Measurements from ENCODE around the gene FCRL6. TPM values are rescaled to one million over a fixed set of nuclear protein-coding genes. Genes with fewer than 3 reads are reported as not detected.
A peak's percentile ranks its signal among the peaks of the same experiment; 100 is the strongest.

The FCRL6 gene
- total RNA-seq, 4 donors from 2014 or later = 0.39 to 2.2 (median 1.4) TPM

- Histone ChIP-seq H3K4me3 (no peak overlapping the region), H3K27ac (no peak overlapping the region), H3K9me3 (no peaks in the 10 kb centered on the region), H3K27me3 (no peaks in the 10 kb centered on the region), H3K36me3 (peaks cover 0 to 10% (median 0%) of the 10 kb centered on the region in 3 donors), H3K4me1 (peaks cover 0 to 2% (median 0%) of the 10 kb centered on the region in 4 donors)
- no peak for TF ChIP-seq CTCF (IDR thresholded peaks at IDR 0.05)
- no peak for TF ChIP-seq POLR2A (IDR thresholded peaks at IDR 0.05)
- no peak for TF ChIP-seq EP300 (IDR thresholded peaks at IDR 0.05)
- no peak for DNase-seq (ENCODE audit: low spot score in 2 of 2)
- WGBS, 2 donors = 42 to 51% methylated on average over 3 of the region's 3 CpGs
Measured at GRCh38 chr1:159786966-159787365, 15.2 kb upstream of the FCRL6 start.

- peaks cover 0 to 3% (median 0%) of the 10 kb centered on the region in 4 donors for H3K4me1 ChIP-seq
- no peak for DNase-seq (ENCODE audit: low spot score in 2 of 2)
- WGBS, 2 donors = 12 to 13% methylated on average over 2 of the region's 2 CpGs
- TF ChIP-seq CTCF (IDR thresholded peaks at IDR 0.05) (peak in 4 of 5 experiments; percentile 28 to 48 (median 34)), POLR2A (IDR thresholded peaks at IDR 0.05) (no peak)
- no peak overlapping the region for H3K4me3 ChIP-seq
- no peaks in the 10 kb centered on the region for H3K9me3 ChIP-seq
- H3K27ac ChIP-seq = no peak overlapping the region
- peaks cover 0 to 4% of the 10 kb centered on the region in 2 donors for H3K27me3 ChIP-seq
- no peaks in the 10 kb centered on the region for H3K36me3 ChIP-seq
Measured at GRCh38 chr1:159790237-159790917, 11.8 kb upstream of the FCRL6 start.

GRCh38 chr1:159791031-159791430 lies 11.1 kb upstream of the FCRL6 start:
- H3K9me3 ChIP-seq = no peaks in the 10 kb centered on the region
- WGBS, 2 donors = 57 to 61% methylated on average over 3 of the region's 3 CpGs
- no peak for DNase-seq (ENCODE audit: low spot score in 2 of 2)
- H3K36me3 ChIP-seq = no peaks in the 10 kb centered on the region
- peaks cover 0 to 6% (median 0%) of the 10 kb centered on the region in 4 donors for H3K4me1 ChIP-seq
- no peak overlapping the region for H3K4me3 ChIP-seq
- peaks cover 0 to 4% of the 10 kb centered on the region in 2 donors for H3K27me3 ChIP-seq
- no peak overlapping the region for H3K27ac ChIP-seq
- TF ChIP-seq CTCF (IDR thresholded peaks at IDR 0.05) (no peak), EP300 (IDR thresholded peaks at IDR 0.05) (no peak), POLR2A (IDR thresholded peaks at IDR 0.05) (no peak)

GRCh38 chr1:159791461-159791860 lies 10.7 kb upstream of the FCRL6 start:
- TF ChIP-seq EP300 (IDR thresholded peaks at IDR 0.05) = no peak
- no peak for TF ChIP-seq POLR2A (IDR thresholded peaks at IDR 0.05)
- no peak for TF ChIP-seq CTCF (IDR thresholded peaks at IDR 0.05)
- Histone ChIP-seq H3K36me3 (no peaks in the 10 kb centered on the region), H3K9me3 (no peaks in the 10 kb centered on the region), H3K4me3 (no peak overlapping the region), H3K27ac (no peak overlapping the region), H3K27me3 (peaks cover 0 to 8% of the 10 kb centered on the region in 2 donors), H3K4me1 (peaks cover 0 to 6% (median 0%) of the 10 kb centered on the region in 4 donors)
- no peak for DNase-seq (ENCODE audit: low spot score in 2 of 2)
- 16 to 24% methylated on average over 3 of the region's 3 CpGs for WGBS, 2 donors

GRCh38 chr1:159795534-159795933 lies 6.6 kb upstream of the FCRL6 start:
- TF ChIP-seq POLR2A (IDR thresholded peaks at IDR 0.05) (no peak), EP300 (IDR thresholded peaks at IDR 0.05) (no peak), CTCF (IDR thresholded peaks at IDR 0.05) (no peak)
- 23 to 26% methylated on average over 5 of the region's 5 CpGs for WGBS, 2 donors

More at GRCh38 chr1:159795534-159795933, 6.6 kb upstream of the FCRL6 start:
- Histone ChIP-seq H3K9me3 (no peaks in the 10 kb centered on the region), H3K4me3 (no peak overlapping the region), H3K4me1 (peaks cover 0 to 10% (median 0%) of the 10 kb centered on the region in 4 donors), H3K27ac (no peak overlapping the region), H3K27me3 (peaks cover 0 to 12% of the 10 kb centered on the region in 2 donors), H3K36me3 (no peaks in the 10 kb centered on the region)
- no peak for DNase-seq (ENCODE audit: low spot score in 2 of 2)

All from tibial nerve (tissue), 4 donors.